Measurements from ENCODE around the gene LRRC72.
A peak's percentile ranks its signal among the peaks of the same experiment; 100 is the strongest.
"Not testable (repeated sequence)": the region's sequence is repeated elsewhere in the genome, so short reads cannot be mapped to it uniquely, and the experiment has no call there.

LRRC72 gene

DNA sequence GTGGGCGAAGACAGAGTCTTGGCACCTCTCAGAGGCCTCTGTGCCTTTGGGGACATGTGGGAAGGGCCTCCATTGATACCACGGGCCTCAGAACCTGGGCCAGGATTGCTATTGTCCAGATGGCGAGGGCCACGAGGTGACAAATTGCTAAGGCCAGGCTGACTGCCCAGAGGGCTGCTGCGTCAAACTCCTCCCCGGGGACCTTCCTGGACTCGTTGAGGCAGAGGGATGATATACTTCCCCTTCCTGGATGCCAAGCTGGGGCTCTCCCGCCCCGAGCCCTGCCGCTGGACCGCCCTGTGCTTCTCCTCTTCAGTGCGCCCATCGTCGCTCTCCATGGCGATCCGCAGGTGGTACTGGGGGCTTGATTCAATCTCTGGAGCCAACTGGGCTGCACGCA, 58.9 kb downstream of the LRRC72 start:
- no peak for DNase-seq

DNA sequence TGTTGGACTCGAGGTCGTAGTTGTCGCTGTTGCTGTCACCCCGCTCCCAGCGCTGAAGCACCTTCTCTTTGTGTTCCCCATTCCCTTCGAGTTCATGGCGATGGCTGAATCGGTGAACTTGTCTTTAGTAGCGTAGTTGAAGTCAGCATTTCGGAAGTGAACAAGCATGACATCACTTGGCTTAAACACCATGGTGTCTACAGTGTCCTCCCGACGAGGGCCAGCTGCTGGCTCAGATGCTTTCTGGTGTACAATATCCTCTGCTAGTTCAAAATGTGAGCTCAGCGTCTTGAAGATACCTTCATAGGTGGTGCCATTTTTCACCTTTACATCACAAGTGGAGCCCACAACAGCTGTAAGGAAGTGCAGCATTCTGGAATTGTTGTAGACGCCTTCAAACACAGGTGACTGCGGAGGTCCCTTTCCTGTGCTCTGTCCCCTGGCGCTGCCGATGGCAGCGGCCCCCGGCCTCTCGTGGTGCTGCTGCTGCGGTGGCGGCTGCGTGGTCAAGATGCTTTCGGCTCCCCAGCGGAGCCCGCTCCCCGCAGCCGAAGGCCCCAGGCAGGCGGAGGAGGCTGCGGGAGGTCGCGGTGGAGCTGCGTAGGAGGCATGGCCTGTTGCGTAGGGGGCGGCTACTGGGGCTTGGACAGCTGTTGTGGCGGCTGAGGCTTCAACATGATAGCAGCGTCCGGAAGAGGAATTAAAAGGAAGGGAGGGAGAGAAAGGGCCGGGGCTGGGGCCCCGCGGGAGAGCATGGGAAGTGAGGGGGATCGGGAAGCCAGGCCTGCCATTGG, 59.7 kb downstream of the LRRC72 start:
- DNase-seq, result no peak

DNA sequence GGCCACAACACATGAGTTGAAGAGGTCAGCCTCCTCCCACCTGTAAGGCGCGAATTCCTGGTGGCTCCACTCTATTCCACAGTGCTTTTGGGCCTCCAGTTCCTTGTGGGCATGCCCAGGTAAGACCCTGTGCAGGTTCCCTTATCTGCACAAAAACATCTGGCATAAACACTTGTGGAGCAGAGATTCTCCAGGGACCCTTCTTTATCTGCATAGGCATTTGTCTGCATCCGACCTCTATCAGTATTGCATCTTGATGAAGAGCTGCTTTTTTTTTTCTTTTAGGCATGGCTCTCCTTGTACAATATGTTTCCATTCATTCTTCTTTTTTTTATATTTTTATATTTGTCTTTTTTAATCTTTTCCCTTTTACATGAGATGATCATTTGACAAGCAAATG, 60.5 kb downstream of the LRRC72 start:
- DNase-seq, result no peak

DNA sequence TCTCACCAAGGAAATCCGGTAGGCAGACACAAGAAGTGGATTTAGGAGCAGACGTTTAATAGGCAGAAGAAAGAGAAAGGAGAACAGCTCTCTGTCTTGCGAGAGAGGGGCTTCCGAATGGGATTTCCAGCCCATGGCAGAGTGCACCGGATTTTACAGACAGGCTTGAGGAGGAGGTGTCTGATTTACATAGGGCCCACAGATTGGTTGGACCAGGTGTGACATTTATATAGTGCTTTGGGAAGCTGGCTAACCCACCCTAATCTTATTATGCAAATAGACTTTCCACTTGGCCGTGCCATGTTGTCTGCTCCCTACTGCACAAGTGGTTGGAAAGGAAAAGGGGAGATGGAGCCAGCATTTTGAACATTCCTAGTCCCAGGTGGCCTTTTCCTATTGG, 61.2 kb downstream of the LRRC72 start:
- peak; percentile 43 for DNase-seq

DNA sequence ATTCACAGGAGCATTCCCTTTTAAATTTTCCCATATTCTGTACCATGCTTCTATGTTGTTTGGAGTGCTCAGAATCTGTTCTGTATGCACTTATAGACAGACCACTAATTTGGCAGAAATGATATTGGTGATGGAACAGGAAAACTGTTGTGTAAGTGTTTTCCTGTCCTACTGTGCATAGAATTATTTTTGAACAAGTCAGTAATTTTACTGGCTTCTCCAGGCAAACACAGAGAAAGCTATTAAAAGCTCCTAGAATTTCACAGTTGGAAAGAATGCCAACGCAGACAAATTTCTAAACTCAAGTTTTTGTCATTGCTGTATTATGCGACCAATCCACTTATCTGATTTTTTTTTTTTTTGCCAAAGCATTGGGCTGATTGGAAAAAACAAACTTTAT, 63.3 kb downstream of the LRRC72 start:
- no peak for DNase-seq

DNA sequence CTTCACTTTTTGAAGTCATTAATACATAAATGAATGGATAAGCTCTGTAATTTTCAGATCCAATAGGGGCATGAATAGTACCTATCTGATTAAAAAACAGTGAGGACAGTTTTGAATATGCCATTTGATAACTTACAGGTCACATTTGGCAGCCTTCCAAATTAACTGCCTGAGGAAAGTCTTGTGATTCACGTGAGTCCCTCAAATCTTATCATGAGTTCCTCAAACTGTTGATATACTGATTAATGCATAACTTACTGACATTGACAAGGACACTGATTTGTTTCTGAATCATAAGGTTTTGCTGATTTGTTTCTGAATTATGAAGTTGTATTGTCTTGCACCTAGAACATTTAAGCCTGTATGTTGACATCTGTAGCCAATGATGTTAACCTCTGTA, 63.8 kb downstream of the LRRC72 start:
- no peak for DNase-seq

DNA sequence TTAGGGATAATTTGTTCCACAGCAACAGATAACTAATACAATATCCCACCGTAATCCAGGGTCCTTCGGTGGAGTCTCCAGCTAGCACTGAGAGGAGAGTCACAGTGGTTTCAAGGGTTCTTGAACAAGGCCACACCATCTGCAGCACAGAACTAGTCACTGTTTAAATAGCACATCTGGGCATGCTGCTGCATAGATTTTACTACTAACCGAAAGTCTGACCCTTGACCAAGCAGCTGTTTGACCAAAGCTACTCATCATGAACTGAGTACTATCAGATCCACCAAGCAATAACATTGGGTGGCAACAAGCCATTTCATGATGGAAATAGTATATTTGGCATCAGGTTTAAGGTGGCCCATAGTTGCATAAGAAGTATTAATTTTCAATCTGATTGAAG, 65.8 kb downstream of the LRRC72 start:
- no peak for DNase-seq

DNA sequence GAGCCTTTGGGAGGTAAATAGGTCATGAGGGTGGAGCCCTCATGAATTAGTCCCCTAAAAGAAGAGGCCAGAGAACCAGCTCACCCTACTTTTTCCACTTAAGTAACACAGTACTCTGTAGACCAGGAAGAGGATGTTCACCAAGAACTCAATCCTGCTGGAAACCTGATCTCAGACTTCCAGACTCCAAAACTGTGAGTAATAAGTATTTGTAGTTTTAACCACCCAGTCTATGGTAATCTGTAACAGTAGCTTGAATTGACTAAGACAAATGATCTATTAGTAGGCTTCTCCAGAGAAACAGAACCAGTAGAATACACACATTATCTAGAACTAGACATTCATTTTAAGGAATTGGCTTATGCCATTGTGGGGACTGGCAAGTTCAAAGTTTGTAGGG, 67.4 kb downstream of the LRRC72 start:
- no peak for DNase-seq

DNA sequence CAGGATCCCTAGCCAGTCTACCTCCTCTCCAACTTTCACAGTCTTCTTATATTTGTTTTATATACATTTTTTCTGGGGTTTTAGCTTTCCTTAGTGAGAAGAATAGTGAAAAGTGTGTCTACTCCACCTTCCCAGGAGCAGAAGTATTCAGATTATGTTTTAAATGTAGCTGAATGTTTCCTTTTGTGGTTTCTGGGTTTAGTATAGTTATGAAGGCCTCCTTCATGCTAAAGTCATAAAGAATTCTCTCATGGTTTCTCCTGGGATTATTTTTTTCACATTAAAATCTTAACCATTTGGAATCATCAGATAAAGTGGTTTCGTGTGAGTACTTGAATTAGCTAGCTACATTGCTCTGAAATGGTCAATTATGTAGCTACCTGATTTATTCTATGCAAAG, 68.1 kb downstream of the LRRC72 start:
- DNase-seq, result no peak

DNA sequence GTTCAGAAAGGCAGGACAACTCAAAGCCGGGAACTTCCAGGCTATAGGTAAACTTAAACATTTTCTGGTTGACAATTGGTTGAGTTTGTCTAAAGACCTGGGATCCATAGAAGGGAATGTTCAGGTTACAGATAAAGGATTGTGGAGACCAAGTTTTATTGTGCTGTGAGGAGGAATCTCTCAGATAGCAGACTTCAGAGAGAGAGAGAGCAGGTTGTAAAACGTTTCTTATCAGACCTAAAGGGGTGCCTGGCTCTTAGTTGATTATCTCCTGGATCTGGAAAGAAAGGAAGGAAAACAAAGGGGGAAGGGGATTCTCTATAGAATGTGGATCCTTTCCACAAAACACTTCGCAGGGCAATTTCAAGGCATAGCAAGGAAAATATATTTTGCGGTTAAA, 69.0 kb downstream of the LRRC72 start:
- DNase-seq, result not testable (repeated sequence)

DNA sequence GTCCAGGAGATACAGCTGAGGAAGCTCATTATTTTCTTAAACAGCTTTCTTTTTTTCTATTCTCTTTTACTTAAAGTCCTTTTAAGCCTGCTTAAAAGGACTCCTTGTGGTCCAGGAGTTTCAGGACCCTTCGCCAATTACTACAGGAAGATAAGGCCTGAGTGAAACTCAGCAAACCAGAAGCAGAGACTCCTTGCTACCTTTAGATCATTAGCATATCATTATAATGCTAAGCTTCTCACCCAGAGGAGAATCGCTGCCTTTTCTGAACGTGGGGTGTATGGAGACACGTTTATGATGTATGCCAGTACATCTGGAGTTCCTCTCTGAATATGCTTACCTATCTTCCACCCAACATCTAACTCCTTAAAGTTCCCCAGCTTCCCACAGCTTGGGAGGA, 71.4 kb downstream of the LRRC72 start:
- no peak for DNase-seq

DNA sequence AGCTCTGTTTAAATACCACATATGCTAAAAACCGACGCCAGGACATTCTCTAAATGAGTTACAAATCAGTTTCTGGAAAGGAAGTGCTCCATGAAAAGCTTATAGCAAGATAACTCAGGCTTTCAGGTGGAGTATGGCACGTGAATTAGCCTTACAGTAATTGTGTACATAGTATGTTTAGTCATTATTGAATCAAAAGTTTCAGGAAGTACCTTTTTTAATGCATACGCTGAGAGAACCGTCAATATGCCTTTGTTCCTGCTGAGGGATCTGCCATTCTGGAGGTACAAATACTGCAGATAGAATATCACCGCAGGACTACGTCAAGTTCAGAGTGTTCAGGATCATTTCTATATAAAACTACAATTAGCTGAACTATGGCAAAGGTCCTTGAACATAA, 73.2 kb downstream of the LRRC72 start:
- DNase-seq, result peak; percentile 80

DNA sequence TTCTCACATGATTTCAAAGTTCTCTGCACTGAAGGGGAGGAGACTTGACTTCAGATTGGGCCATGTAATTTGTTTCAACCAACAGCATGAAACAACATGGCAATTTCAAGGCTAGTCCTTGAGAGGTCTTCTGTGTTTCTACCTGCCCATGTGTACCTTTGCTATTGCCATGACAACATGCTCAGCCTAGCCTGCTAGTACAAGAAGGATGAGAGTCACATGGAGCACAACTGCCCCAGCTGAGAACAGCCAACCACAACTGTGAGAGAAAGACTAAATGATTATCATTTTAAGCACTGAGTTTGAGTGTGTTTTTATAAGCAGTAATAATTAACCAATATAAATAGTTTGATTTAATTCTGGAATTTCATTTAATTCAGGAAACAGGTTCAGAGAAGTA, 77.0 kb downstream of the LRRC72 start:
- peak; percentile 73 for DNase-seq

DNA sequence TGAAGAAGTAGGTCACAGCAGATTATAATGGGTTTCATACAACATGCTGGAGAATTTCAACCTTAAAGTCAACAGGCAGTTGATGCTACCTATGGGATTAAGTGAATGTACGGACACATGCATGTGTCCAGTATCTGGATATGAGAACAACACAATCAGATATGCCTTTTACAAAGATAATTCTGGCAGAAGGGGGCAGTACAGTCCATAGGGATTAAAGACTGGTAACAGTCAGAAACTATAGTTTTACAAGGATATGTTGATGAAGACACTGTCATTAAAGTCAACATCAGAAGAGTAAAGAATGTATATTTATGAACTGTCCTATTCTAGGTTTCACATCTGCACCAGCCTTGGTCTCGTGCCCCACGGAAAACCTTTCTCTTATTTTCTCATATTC, 77.4 kb downstream of the LRRC72 start:
- DNase-seq, result peak; percentile 44

DNA sequence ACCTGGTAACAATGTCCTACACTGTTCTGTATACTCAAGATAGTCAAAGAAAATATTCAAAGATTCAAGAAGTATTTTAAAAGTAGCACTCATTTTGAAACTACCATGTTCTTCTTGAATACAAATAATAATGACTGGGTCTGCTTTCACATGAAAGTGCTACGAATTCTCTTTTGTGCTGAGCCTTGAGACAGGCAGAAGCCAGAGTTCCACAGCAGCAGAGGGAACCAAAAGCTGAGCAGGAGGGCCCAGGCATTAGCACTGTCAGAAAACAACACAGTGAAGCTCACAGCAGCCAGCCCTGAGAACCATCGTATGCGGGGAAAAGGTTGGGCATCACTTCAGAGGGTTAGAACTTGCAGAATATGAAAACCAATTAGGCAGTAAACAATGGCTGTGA, 80.1 kb downstream of the LRRC72 start:
- DNase-seq, result no peak

DNA sequence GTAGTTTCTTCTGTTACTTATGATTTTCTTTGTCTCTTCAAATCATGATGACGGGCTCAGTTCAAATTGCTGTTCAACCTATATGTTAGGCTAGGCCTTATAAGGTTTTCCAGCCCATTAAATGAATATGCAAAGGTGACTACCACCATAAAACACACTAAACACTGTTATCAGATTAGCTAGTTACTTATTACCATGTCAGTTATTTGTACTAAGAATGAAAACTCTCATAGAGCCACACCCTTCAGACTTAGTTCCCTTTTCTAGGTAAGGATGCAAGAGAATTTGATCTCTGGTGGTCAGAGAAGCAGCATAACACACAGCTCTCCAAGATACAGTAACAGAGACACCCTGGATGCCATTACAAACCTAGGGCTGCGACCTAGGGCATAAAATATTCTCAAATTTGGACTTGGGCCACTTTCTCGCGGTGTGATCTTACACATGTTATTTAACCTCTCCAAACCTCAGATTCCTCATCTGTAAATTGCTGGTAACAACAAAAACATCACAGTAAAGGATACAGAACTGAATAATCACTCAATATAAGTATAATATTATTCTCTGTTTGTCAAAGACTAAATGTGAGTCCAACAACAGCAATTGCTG, 83.3 kb downstream of the LRRC72 start:
- DNase-seq, result no peak

DNA sequence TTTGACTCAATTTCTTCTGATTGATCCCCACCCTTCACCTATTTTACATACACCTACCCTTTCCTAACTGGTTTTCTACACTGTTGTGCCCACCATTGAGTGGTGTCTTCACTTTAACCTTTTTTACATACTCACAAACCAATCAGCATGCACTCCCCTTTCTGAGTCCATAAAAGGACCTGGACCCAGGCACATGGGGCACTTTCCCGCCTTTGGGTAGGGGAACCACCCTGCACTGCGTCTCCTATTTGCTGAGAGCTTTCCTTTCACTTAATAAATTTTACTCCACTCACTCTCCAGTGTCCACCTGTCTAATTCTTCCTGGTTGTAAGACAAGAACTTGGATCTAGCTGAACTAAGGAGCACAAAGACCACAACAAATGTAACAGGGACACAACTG, 85.1 kb downstream of the LRRC72 start:
- DNase-seq, result no peak

DNA sequence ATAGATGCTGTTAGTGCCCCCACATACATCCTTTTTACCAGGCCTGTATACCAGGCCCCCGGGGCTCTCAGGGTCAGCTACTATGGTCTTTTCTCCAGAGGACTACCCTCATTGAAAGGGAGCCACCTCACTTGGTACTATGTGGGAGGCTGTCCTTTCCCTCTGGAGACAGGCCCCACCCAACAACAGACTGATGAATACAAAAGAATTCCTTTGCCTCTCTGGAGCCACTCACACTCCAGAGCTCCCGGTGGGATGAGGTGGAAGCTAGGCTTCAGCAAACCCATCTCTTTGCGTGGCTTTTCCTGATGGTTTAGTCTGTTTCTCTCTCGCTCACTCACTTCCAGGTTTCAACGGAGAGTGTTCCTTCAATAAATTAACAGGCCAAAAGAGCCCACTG, 88.6 kb downstream of the LRRC72 start:
- no peak for DNase-seq

DNA sequence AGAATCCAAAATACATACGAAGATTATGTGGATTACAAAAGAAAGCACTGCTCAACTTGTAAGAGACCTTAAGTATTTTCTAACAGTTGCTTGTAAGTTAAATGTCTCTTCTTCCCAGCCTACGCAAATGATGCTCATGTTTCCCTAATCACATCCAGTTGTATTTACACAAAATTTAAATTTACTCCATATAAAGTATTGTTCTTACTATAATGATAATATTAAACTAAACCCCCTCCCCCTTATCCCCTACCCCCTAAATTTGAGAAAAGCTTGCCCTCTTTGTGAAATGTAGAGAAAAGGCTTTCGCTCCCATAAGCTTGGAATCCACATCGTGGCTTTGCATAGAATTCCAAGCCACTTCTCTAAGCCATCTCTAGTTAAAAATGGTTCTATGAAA, 89.5 kb downstream of the LRRC72 start:
- DNase-seq, result no peak

DNA sequence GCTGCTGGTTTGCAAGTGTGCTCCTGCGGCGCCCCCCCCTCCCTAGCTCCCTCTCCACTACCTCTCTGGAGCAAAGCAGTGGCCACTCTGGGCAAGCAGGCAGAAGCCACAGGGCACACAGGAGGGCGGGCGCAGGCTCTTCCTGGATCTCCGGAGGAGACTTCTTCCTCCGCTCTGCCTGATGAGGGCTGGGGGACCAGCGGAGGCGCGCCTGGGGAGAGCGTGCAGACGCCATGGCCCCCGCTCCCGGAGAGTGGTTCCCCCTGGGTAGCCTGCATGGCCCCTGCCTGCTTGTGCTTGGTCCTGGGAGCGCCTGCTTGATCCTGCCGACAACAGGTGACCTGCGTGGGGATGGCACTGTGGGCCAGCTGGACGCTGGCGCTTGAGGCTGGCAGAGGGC, 89.9 kb downstream of the LRRC72 start:
- no peak for DNase-seq

DNA sequence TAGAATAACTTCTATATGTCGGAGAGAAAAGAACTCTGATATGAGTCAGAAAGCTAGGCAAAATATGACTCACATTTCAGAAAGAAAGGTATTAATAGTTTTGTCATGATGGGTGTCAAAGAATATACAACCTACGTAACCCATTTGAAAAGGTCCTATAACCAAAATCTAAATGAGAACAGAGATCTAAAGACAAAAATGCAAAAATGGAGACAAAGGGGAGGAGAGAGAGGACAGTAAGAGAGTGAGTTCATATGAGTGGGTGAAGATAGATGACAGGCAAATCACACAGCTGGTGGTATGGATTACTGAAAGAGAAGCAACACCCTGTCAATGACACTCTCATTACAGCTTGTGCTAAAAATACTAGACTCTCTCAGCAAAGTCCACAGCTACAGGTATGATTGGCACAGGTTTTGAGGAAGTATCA, 93.4 kb downstream of the LRRC72 start:
- DNase-seq, result no peak

DNA sequence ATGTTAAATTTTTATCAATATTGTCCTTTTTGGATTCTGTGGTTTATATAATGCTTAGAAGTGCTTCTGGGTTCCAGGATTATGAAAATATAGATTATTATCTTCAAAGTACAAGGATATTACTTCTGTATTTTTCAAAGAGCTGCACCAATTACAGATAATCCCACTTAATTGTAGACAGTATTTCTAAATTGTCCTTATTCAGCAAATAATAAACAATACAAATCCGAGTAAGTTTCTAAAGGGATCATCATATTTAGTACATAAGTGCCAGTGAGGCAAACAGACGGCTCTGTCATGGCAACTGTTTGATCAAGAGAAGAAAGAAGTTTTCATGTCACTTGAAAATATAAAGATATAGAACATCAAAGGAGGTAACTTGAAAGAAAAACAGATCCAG, 99.8 kb downstream of the LRRC72 start:
- DNase-seq, result no peak

DNA sequence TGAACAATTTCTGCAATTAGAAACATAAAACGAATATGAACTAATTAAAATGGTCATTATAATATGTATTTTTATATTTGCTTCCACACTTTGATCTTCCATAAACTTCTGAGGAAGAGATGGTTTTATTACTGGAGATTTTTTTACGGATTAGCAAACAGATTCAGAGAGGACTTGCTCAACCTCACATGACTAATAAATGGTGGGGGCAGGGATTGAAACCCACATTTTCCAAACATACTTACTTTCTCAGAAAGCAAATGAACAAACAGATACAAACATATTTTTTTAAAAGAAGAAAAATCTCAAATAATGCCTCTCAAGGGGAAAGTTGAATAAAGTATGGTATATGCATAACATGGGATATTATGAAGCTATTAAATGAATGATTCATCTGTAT, 100.6 kb downstream of the LRRC72 start:
- no peak for DNase-seq

DNA sequence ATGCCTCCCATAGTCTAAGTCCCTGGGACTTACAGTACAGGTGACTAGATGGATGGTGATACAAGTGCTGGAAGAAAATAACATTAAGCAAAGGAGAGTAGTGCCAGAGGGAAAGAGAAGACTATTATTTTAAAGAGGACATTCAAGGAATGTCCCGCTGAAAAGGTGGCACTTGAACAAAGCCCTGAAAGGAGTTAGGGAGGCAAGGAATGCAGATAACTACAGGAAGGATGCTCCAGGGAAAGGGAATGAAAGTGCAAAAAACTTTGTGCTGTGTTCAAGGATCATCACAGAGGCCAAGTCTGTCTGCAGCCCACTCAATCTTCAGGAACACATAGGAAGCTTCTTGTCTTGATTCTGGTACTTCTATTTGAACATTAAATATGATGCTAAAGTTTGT, 104.0 kb downstream of the LRRC72 start:
- no peak for DNase-seq

Data from DMS53 (cell line).